ENCODE measurements around the gene HMSD. TPM values are rescaled to one million over a fixed set of nuclear protein-coding genes. Genes with fewer than 3 reads are reported as not detected.

HMSD gene
- total RNA-seq, 2 donors from 2014 or later = not detected

DNA sequence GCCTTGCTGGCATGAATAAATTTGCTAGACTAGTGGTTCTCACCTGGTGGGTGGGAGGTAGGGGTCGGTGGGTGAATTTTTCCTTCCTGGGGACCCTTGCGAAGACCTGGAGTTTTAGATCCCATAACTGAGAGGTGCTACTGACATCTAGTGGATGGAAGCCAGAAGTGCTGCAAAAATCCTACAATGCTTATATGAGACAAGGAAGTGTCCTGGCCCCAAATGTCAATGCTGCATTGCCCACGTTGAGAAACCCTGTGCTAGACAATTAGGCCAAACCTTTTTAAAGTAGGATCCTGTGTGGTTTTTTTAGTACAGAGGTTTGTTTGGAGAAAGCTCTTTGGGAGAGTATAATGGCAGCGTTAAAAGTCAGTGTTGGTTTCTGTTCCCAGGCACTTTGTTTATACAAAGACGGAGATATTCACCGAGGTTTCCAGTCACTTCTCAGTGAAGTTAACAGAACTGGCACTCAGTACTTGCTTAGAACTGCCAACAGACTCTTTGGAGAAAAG, 30.4 kb downstream of the HMSD start:
- Histone ChIP-seq H3K36me3 (peaks cover 17% of the 10 kb centered on the region), H3K4me3 (peak overlapping the region; percentile 65), H3K27ac (peak overlapping the region; percentile 46 to 68), H3K4me1 (ENCODE audit: control insufficient read depth in 1 of 2, low read depth in 2 of 2) (peaks cover 4 to 15% of the 10 kb centered on the region in 2 donors), H3K9me3 (no peaks in the 10 kb centered on the region), H3K27me3 (replicated peaks; ENCODE audit: insufficient read depth) (no peaks in the 10 kb centered on the region)
- TF ChIP-seq, protein P1, sequence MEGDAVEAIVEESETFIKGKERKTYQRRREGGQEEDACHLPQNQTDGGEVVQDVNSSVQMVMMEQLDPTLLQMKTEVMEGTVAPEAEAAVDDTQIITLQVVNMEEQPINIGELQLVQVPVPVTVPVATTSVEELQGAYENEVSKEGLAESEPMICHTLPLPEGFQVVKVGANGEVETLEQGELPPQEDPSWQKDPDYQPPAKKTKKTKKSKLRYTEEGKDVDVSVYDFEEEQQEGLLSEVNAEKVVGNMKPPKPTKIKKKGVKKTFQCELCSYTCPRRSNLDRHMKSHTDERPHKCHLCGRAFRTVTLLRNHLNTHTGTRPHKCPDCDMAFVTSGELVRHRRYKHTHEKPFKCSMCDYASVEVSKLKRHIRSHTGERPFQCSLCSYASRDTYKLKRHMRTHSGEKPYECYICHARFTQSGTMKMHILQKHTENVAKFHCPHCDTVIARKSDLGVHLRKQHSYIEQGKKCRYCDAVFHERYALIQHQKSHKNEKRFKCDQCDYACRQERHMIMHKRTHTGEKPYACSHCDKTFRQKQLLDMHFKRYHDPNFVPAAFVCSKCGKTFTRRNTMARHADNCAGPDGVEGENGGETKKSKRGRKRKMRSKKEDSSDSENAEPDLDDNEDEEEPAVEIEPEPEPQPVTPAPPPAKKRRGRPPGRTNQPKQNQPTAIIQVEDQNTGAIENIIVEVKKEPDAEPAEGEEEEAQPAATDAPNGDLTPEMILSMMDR (IDR thresholded peaks at IDR 0.05) = peak; percentile 75
- ATAC-seq (ENCODE audit: insufficient number of reproducible peaks, low FRiP score, low read depth) (peak; percentile 63), DNase-seq (ENCODE audit: low spot score) (no peak)

DNA sequence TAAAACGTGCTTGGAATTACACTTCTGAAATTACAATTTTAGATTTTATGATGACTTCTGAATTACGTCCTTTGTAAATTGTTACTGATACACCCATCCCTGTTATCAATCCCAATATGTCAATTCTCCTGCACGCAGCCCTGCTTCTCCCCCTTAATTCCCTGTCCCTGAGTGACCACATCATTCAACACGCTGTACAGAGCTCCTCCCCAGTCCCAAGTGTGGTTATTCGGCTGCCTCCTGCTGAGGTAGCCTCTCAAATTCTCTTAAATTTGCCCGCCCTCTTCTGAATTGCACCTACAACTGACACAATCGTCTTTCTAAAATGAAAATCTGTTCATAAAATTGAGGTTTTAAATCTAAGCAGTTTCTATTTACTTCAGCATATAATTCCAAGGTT, 30.9 kb downstream of the HMSD start:
- H3K27me3 ChIP-seq (replicated peaks; ENCODE audit: insufficient read depth) = no peaks in the 10 kb centered on the region
- ATAC-seq (ENCODE audit: insufficient number of reproducible peaks, low FRiP score, low read depth) = no peak
- DNase-seq (ENCODE audit: low spot score) = no peak
- peaks cover 4 to 15% of the 10 kb centered on the region in 2 donors for H3K4me1 ChIP-seq (ENCODE audit: control insufficient read depth in 1 of 2, low read depth in 2 of 2)
- peaks cover 17% of the 10 kb centered on the region for H3K36me3 ChIP-seq
- H3K9me3 ChIP-seq = no peaks in the 10 kb centered on the region
- TF ChIP-seq, protein P1 (IDR thresholded peaks at IDR 0.05) = no peak
- H3K27ac ChIP-seq = peak overlapping the region; percentile 46 to 68
- H3K4me3 ChIP-seq = peak overlapping the region; percentile 65

DNA sequence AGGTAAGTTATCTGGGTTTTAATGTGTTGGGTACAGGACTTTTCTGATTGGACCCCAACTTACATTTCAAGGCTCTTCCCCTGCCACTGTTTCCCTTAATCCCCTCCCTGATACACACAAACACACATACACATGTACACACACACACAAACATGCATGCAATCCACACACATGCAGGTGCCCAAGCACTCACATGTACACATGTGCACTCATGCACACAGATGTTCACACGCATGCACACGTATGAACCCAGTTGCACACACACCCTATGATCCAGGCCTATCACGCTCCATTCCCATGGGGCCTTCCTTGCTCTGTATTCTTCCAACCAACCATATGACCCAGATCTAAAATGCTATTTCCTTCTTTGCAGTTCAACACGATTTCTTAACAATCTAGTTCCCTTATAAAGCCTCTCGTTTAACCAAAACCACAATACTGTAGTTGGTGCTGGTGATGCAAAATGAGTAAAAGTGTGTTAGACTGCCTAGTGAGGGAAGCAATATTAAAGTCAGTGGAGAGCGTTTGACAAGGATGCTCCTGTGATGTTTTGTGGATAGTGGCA, 31.9 kb downstream of the HMSD start:
- Histone ChIP-seq H3K27ac (no peak overlapping the region), H3K4me1 (ENCODE audit: control insufficient read depth in 1 of 2, low read depth in 2 of 2) (peaks cover 4 to 15% of the 10 kb centered on the region in 2 donors), H3K36me3 (peaks cover 17% of the 10 kb centered on the region), H3K4me3 (no peak overlapping the region), H3K9me3 (no peaks in the 10 kb centered on the region), H3K27me3 (replicated peaks; ENCODE audit: insufficient read depth) (no peaks in the 10 kb centered on the region)
- DNase-seq (ENCODE audit: low spot score) = no peak
- no peak for ATAC-seq (ENCODE audit: insufficient number of reproducible peaks, low FRiP score, low read depth)
- TF ChIP-seq, protein P1 (IDR thresholded peaks at IDR 0.05) = no peak

DNA sequence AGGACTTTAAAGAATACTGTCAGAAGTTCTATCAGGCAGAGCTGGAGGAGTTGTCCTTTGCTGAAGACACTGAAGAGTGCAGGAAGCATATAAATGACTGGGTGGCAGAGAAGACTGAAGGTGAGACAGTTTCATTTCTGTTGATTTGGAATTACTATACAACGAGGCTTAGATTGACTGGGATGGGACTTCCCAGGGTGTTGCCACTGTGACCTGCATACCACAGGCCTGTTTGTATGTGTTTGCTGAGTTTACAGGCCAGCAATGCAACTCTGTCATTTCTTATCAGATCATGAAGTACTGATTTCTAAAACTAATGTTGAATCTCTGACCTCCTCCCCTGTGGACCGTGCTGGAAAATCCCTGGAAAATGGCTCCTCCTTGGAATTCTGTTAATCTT, 32.6 kb downstream of the HMSD start:
- Histone ChIP-seq H3K4me3 (no peak overlapping the region), H3K9me3 (no peaks in the 10 kb centered on the region), H3K27me3 (replicated peaks; ENCODE audit: insufficient read depth) (no peaks in the 10 kb centered on the region), H3K36me3 (peaks cover 17% of the 10 kb centered on the region), H3K27ac (no peak overlapping the region), H3K4me1 (ENCODE audit: control insufficient read depth in 1 of 2, low read depth in 2 of 2) (peaks cover 4 to 15% of the 10 kb centered on the region in 2 donors)
- TF ChIP-seq, protein P1 (IDR thresholded peaks at IDR 0.05) = no peak
- no peak for ATAC-seq (ENCODE audit: insufficient number of reproducible peaks, low FRiP score, low read depth)
- no peak for DNase-seq (ENCODE audit: low spot score)

DNA sequence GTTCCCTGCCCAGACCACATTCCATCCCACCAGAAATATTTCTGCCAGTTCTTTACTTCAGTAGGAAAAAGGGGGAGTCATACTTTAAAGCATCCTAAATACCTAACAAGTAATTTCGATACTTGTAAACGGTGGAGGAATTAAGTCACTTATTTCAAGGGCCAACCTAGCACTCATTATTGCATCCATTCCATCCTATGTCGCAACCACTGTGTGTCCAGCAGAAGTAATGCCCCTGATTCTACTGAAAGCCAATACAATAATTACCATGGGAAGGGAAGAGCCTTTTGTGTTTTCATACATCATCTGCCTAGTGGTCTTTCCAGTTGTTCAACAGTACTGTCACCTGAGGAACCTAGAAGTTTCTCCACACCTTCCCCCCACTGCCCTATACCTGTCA, 33.3 kb downstream of the HMSD start:
- Histone ChIP-seq H3K4me3 (no peak overlapping the region), H3K4me1 (ENCODE audit: control insufficient read depth in 1 of 2, low read depth in 2 of 2) (peaks cover 4 to 15% of the 10 kb centered on the region in 2 donors), H3K9me3 (no peaks in the 10 kb centered on the region), H3K27me3 (replicated peaks; ENCODE audit: insufficient read depth) (no peaks in the 10 kb centered on the region), H3K27ac (no peak overlapping the region), H3K36me3 (peaks cover 20% of the 10 kb centered on the region)
- TF ChIP-seq, protein P1 (IDR thresholded peaks at IDR 0.05) = no peak
- no peak for DNase-seq (ENCODE audit: low spot score)
- ATAC-seq (ENCODE audit: insufficient number of reproducible peaks, low FRiP score, low read depth) = no peak

Data from thoracic aorta (tissue), 2 donors.